Measurements from ENCODE around the gene CASP7. TPM values are rescaled to one million over a fixed set of nuclear protein-coding genes. Genes with fewer than 3 reads are reported as not detected.

CASP7 gene
- total RNA-seq, 1 experiment from 2014 or later = 4.7 TPM

DNA sequence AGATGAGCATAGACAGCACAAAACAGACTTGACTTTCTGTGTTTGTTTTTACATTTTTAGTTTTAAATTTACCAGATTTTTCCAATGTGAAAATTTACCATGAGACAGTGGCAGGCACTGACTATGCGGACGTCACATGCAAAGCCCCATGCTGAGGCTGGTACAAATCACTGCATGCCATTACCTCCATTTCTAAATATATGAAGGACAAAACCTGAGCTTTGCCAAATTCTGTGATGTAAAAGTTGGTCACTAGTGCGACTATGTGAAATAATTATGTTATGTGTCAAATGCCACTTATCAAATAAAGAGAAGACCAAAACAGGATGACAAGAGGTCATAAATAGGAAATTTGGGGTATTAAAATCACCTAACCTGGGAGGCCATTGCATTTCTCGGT lies 38.0 kb upstream of the CASP7 start:
- H3K9me3 Mint-ChIP-seq = no peaks in the 10 kb centered on the region

More for the DNA sequence above, 38.0 kb upstream of the CASP7 start:
- H3K4me1 Mint-ChIP-seq = peaks cover 0 to 6% of the 10 kb centered on the region in 2 experiments; a peak in 1 of 4 replicates
- H3K4me3 Mint-ChIP-seq = no peak overlapping the region
- Histone ChIP-seq H2AK5ac (ENCODE audit: insufficient read length, low read length) (no peak overlapping the region), H4K91ac (ENCODE audit: insufficient read length, low read depth, low read length) (no peak overlapping the region), H2BK120ac (ENCODE audit: low read depth, low read length, poor library complexity, severe bottlenecking) (no peak overlapping the region), H3K14ac (ENCODE audit: insufficient read depth, low read length) (no peak overlapping the region), H4K8ac (replicated peaks; ENCODE audit: insufficient read length, low read depth, low read length) (no peak overlapping the region), H3K27ac (ENCODE audit: insufficient read length, low read depth, low read length) (no peak overlapping the region), H4K5ac (ENCODE audit: insufficient read length, low read depth, low read length) (no peak overlapping the region), H3K56ac (ENCODE audit: insufficient read length, low read depth, low read length) (no peak overlapping the region), H3K4me2 (ENCODE audit: insufficient read depth, insufficient read length, low read length) (no peak overlapping the region), H2BK5ac (ENCODE audit: insufficient read length, low read length) (no peak overlapping the region), H3K27me3 (ENCODE audit: insufficient read depth, low read length) (no peaks in the 10 kb centered on the region), H3K18ac (ENCODE audit: insufficient read length, low read depth, low read length) (no peak overlapping the region), H2BK12ac (ENCODE audit: insufficient read length, low read depth, low read length) (no peak overlapping the region), H2BK15ac (ENCODE audit: low read depth, low read length) (no peak overlapping the region), H3K79me2 (ENCODE audit: insufficient read depth, low read length) (no peaks in the 10 kb centered on the region), H3K4me1 (ENCODE audit: insufficient read depth, low read length) (no peaks in the 10 kb centered on the region), H4K20me1 (ENCODE audit: control insufficient read depth, insufficient read depth, insufficient read length) (no peaks in the 10 kb centered on the region), H3K23me2 (ENCODE audit: insufficient read length, low read depth, low read length, poor library complexity, severe bottlenecking) (no peaks in the 10 kb centered on the region), H3K4ac (ENCODE audit: low read depth, low read length) (no peak overlapping the region), H3K23ac (ENCODE audit: insufficient read length, low read depth, low read length) (no peak overlapping the region), H2AFZ (ENCODE audit: low read length) (no peak overlapping the region), H3T11ph (ENCODE audit: low read length) (no peak overlapping the region), H3K9me3 (ENCODE audit: control insufficient read depth, low read depth, low read length) (no peaks in the 10 kb centered on the region), H3K9ac (ENCODE audit: extremely low read depth, insufficient read length, low read length) (no peak overlapping the region), H2BK20ac (ENCODE audit: low read depth, low read length, poor library complexity, severe bottlenecking) (no peak overlapping the region), H3K79me1 (ENCODE audit: insufficient read depth, low read depth, low read length, poor library complexity, severe bottlenecking) (no peaks in the 10 kb centered on the region)
- TF ChIP-seq, protein P1, sequence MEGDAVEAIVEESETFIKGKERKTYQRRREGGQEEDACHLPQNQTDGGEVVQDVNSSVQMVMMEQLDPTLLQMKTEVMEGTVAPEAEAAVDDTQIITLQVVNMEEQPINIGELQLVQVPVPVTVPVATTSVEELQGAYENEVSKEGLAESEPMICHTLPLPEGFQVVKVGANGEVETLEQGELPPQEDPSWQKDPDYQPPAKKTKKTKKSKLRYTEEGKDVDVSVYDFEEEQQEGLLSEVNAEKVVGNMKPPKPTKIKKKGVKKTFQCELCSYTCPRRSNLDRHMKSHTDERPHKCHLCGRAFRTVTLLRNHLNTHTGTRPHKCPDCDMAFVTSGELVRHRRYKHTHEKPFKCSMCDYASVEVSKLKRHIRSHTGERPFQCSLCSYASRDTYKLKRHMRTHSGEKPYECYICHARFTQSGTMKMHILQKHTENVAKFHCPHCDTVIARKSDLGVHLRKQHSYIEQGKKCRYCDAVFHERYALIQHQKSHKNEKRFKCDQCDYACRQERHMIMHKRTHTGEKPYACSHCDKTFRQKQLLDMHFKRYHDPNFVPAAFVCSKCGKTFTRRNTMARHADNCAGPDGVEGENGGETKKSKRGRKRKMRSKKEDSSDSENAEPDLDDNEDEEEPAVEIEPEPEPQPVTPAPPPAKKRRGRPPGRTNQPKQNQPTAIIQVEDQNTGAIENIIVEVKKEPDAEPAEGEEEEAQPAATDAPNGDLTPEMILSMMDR (conservative IDR thresholded peaks at IDR 0.05) = no peak
- no peak overlapping the region for H3K27ac Mint-ChIP-seq
- peaks cover 5% of the 10 kb centered on the region for H3K27me3 Mint-ChIP-seq (ENCODE audit: low read depth)
- no peaks in the 10 kb centered on the region for H3K36me3 Mint-ChIP-seq (ENCODE audit: insufficient read depth in 1 of 3, low read depth in 3 of 3)
- WGBS (ENCODE audit: extremely low coverage, insufficient read length, low lambda C conversion rate) = no CpG with 5 or more reads among the region's 4 CpGs
- no peak for DNase-seq

All from H9 (cell line).